Naive thymus-derived CD8-positive, alpha-beta T cell (primary cell): Measurements from ENCODE around the gene NEK9. TPM values are rescaled to one million over a fixed set of nuclear protein-coding genes. Genes with fewer than 3 reads are reported as not detected.
"Not testable (repeated sequence)": the region's sequence is repeated elsewhere in the genome, so short reads cannot be mapped to it uniquely, and the experiment has no call there.

ENCODE experiments used
- ATAC-seq, 2 donors: fragments of 150-1000 bp; cut with Tn5 transposase in 1 of 2; sonication (Bioruptor Pico), chemical (Tn5 transposase) in 1 of 2; 1 replicate in 1 of 2; 2 replicates in 1 of 2; pipeline ENCODE4 v1.10.0; 2021; ENCODE audit warnings: mild to moderate bottlenecking in 2 of 2, moderate library complexity in 2 of 2
- POLR2A ChIA-PET: fragments of 350-600 bp; sonication (Branson Sonifier 250); formaldehyde crosslinking; loops from one replicate; lab custom pipeline; 2021; ENCODE audit warnings: antibody characterized with exemption; lab: Charles Lee
- DNase-seq, 10 donors: peaks; one replicate each; pipeline versions ENCODE4 v3.0.0 to v3.0.0-alpha.2; 2020 to 2022
- H3K27ac Mint-ChIP-seq, 10 donors: one replicate each; pipeline ENCODE4 v1.8.0; 2020 to 2022; ENCODE audit warnings: mild to moderate bottlenecking in 10 of 10, mixed read lengths in 10 of 10, moderate library complexity in 4 of 10, inconsistent platforms in 1 of 10
- H3K27me3 Mint-ChIP-seq, 5 donors: one replicate each; pipeline ENCODE4 v1.8.0; 2021 to 2022; ENCODE audit warnings: mixed read lengths in 5 of 5
- H3K36me3 Mint-ChIP-seq, 3 donors: one replicate each; pipeline ENCODE4 v1.8.0; 2020 to 2022; ENCODE audit warnings: mixed read lengths in 3 of 3, mild to moderate bottlenecking in 2 of 3, inconsistent platforms in 1 of 3
- H3K4me1 Mint-ChIP-seq, 4 donors: one replicate each; pipeline ENCODE4 v1.8.0; 2021 to 2022; ENCODE audit warnings: mixed read lengths in 4 of 4
- H3K4me3 Mint-ChIP-seq, 10 donors: one replicate each; pipeline ENCODE4 v1.8.0; 2020 to 2022; ENCODE audit warnings: mild to moderate bottlenecking in 10 of 10, mixed read lengths in 10 of 10, moderate library complexity in 6 of 10, inconsistent platforms in 1 of 10
- H3K9me3 Mint-ChIP-seq, 9 donors: one replicate each; pipeline ENCODE4 v1.8.0; 2020 to 2022; ENCODE audit warnings: mixed read lengths in 9 of 9, mild to moderate bottlenecking in 3 of 9, inconsistent platforms in 1 of 9, moderate library complexity in 1 of 9
- polyA plus RNA-seq, 3 donors: library from polyadenylated mRNA; unstranded; fragments of 300-500 nt; fragmentation: Illumina TruSeq; gene quantifications; one replicate each; pipeline ENCODE4 v1.2.3, GENCODE V29; 2021
- total RNA-seq, 8 experiments: library from RNA in 2 of 8; stranded (reverse) in 2 of 8; gene quantifications; one replicate each; pipeline ENCODE4 v1.2.3 and lab custom pipeline; 2021 to 2026

NEK9 gene
- total and polyA plus RNA-seq, 5 experiments from 2014 or later, result 18.5 to 137 (median 19.8) TPM

GRCh38 chr14:75142494-75142893 lies 15.6 kb upstream of the NEK9 start:
- DNase-seq (no peak), ATAC-seq (no peak)
- POLR2A ChIA-PET, result no interaction called here
- H3K4me1 Mint-ChIP-seq, result peaks cover 27 to 87% (median 74%) of the 10 kb centered on the region in 4 donors
- no peaks in the 10 kb centered on the region for H3K9me3 Mint-ChIP-seq
- H3K36me3 Mint-ChIP-seq, result peaks cover 0 to 42% (median 4%) of the 10 kb centered on the region in 3 donors
- H3K27ac Mint-ChIP-seq, result peak overlapping the region; percentile 26 to 89 (median 74)
- H3K27me3 Mint-ChIP-seq, result no peaks in the 10 kb centered on the region
- peak overlapping the region in 1 of 10 donors; percentile 5 for H3K4me3 Mint-ChIP-seq

GRCh38 chr14:75141967-75142366 lies 15.1 kb upstream of the NEK9 start:
- H3K9me3 Mint-ChIP-seq, result no peaks in the 10 kb centered on the region
- H3K36me3 Mint-ChIP-seq, result peaks cover 0 to 36% (median 4%) of the 10 kb centered on the region in 3 donors
- H3K27me3 Mint-ChIP-seq, result no peaks in the 10 kb centered on the region
- POLR2A ChIA-PET, result interaction anchor here (0.6 to 1.9 kb wide), 3 partner anchors 16 to 34 kb away, joined by 5 to 9 read pairs (median 5); partner anchors contain the start of gene NEK9
- peak in 6 of 10 donors; percentile 23 to 58 (median 48) for DNase-seq
- H3K4me3 Mint-ChIP-seq, result peak overlapping the region in 4 of 10 donors; percentile 6 to 26 (median 21)
- peak; percentile 61 to 64 for ATAC-seq
- peaks cover 27 to 82% (median 71%) of the 10 kb centered on the region in 4 donors for H3K4me1 Mint-ChIP-seq
- peak overlapping the region; percentile 26 to 89 (median 74) for H3K27ac Mint-ChIP-seq

DNA sequence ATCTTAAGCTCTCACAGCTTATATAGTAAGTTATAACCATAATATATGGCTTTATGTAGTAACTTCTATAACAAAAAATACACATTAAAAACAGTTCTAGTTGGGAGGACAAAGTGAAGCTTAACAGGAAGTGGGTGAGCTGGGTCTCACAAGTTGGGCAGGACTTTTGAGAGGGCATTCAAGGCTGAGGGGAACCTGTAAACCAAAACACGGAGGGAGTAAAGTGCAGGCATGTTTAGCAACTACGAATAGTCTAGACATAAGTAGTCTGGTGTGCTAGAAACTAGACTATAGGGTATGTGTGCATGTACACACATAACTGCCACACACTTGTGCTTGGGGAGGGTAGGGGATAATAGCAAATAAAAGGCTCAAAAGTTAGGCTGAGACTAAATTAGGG lies 14.2 kb upstream of the NEK9 start:
- H3K4me3 Mint-ChIP-seq, result peak overlapping the region in 7 of 10 donors; percentile 2 to 42 (median 11)
- peaks cover 20 to 77% (median 64%) of the 10 kb centered on the region in 4 donors for H3K4me1 Mint-ChIP-seq
- H3K36me3 Mint-ChIP-seq, result peaks cover 0 to 27% (median 1%) of the 10 kb centered on the region in 3 donors
- ATAC-seq (peak; percentile 38 to 61), DNase-seq (peak in 3 of 10 donors; percentile 14 to 24 (median 21))
- peak overlapping the region in 9 of 10 donors; percentile 4 to 89 (median 76) for H3K27ac Mint-ChIP-seq
- POLR2A ChIA-PET, result interaction anchor here (1.2 to 1.9 kb wide), 2 partner anchors 15 to 35 kb away, joined by 5 read pairs; partner anchors contain the start of gene NEK9
- no peaks in the 10 kb centered on the region for H3K9me3 Mint-ChIP-seq
- no peaks in the 10 kb centered on the region for H3K27me3 Mint-ChIP-seq

- POLR2A ChIA-PET, result interaction anchor here (1.9 kb wide), 1 partner anchor 35 kb away, joined by 5 read pairs; no protein-coding TSS in a partner anchor
- Mint-ChIP-seq H3K4me3 (peak overlapping the region in 1 of 10 donors; percentile 3), H3K27ac (peak overlapping the region in 6 of 10 donors; percentile 43 to 89 (median 73)), H3K4me1 (peaks cover 19 to 75% (median 61%) of the 10 kb centered on the region in 4 donors), H3K27me3 (no peaks in the 10 kb centered on the region), H3K36me3 (peaks cover 2 to 30% (median 2%) of the 10 kb centered on the region in 3 donors), H3K9me3 (no peaks in the 10 kb centered on the region)
- DNase-seq (no peak), ATAC-seq (no peak)
Measured at GRCh38 chr14:75140620-75141019, 13.8 kb upstream of the NEK9 start.

GRCh38 chr14:75139185-75139584 lies 12.3 kb upstream of the NEK9 start:
- peaks cover 7 to 31% (median 11%) of the 10 kb centered on the region in 3 donors for H3K36me3 Mint-ChIP-seq
- H3K4me3 Mint-ChIP-seq, result no peak overlapping the region
- POLR2A ChIA-PET, result interaction anchor here (1.2 to 1.5 kb wide), 2 partner anchors 12 to 155 kb away, joined by 3 to 7 read pairs; partner anchors contain the start of gene NEK9
- H3K27me3 Mint-ChIP-seq, result no peaks in the 10 kb centered on the region
- ATAC-seq (no peak), DNase-seq (no peak)
- peak overlapping the region; percentile 2 to 91 (median 69) for H3K27ac Mint-ChIP-seq
- peaks cover 15 to 61% (median 48%) of the 10 kb centered on the region in 4 donors for H3K4me1 Mint-ChIP-seq
- H3K9me3 Mint-ChIP-seq, result no peaks in the 10 kb centered on the region

GRCh38 chr14:75138492-75138891 lies 11.6 kb upstream of the NEK9 start:
- POLR2A ChIA-PET, result interaction anchor here (0.5 to 1.5 kb wide), 3 partner anchors 12 to 156 kb away, joined by 3 to 7 read pairs (median 3); partner anchors contain the start of gene NEK9
- H3K4me1 Mint-ChIP-seq, result peaks cover 15 to 56% (median 45%) of the 10 kb centered on the region in 4 donors

DNA sequence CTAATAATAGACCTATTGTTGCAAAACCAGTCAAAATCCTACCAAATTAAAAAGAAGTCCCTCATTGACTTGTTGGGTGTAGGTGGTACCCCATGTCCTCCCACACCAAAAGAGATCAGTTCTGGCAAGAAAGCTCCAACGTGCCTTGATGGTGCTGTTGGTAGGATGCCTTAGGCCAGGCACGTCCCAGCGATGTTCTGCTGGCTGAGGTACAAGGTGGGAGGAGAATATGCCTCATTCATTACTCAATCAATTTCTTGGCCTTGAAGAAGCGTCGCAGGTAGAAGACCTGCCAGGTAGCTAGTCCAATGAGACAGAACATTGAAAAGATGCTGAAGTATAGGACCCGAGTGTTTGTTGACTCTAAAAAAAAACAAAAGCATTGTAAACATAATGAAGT lies 7.8 kb upstream of the NEK9 start:
- H3K9me3 Mint-ChIP-seq, result no peaks in the 10 kb centered on the region
- H3K36me3 Mint-ChIP-seq, result peaks cover 18 to 48% (median 24%) of the 10 kb centered on the region in 3 donors
- H3K27me3 Mint-ChIP-seq, result no peaks in the 10 kb centered on the region
- ATAC-seq (no peak), DNase-seq (no peak)
- POLR2A ChIA-PET, result no interaction called here
- peak overlapping the region in 5 of 10 donors; percentile 33 to 65 (median 40) for H3K27ac Mint-ChIP-seq
- H3K4me3 Mint-ChIP-seq, result no peak overlapping the region
- H3K4me1 Mint-ChIP-seq, result peaks cover 11 to 30% (median 23%) of the 10 kb centered on the region in 4 donors

More at GRCh38 chr14:75138492-75138891, 11.6 kb upstream of the NEK9 start:
- H3K36me3 Mint-ChIP-seq, result peaks cover 14 to 31% (median 18%) of the 10 kb centered on the region in 3 donors
- H3K27me3 Mint-ChIP-seq, result no peaks in the 10 kb centered on the region
- peak overlapping the region in 5 of 10 donors; percentile 4 to 57 (median 33) for H3K4me3 Mint-ChIP-seq
- ATAC-seq, result peak in 1 of 2 donors; percentile 32
- no peaks in the 10 kb centered on the region for H3K9me3 Mint-ChIP-seq
- no peak for DNase-seq
- peak overlapping the region in 8 of 10 donors; percentile 40 to 85 (median 62) for H3K27ac Mint-ChIP-seq

DNA sequence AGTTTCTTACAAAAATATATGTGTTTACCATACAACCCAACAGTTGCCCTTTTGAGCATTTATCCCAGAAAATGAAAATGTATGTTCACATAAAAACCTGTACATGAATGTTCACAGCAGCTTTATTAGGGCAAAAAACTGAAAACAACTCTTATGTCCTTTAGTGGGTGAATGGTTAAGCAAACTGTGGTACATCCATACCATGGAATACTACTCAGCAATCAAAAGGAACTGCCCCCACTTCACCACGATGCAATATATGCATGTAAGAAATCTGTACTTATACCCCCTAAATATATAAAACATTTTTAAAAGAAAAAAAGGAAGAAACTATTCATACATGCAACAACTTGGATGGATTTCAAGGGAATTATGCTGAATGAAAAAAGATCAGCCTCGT lies 6.7 kb upstream of the NEK9 start:
- DNase-seq (no peak), ATAC-seq (no peak)
- POLR2A ChIA-PET, result no interaction called here
- Mint-ChIP-seq H3K27me3 (no peaks in the 10 kb centered on the region), H3K27ac (peak overlapping the region in 4 of 10 donors; percentile 25 to 73 (median 46)), H3K9me3 (no peaks in the 10 kb centered on the region), H3K36me3 (peaks cover 18 to 46% (median 24%) of the 10 kb centered on the region in 3 donors), H3K4me3 (no peak overlapping the region), H3K4me1 (peaks cover 8 to 21% (median 16%) of the 10 kb centered on the region in 4 donors)

DNA sequence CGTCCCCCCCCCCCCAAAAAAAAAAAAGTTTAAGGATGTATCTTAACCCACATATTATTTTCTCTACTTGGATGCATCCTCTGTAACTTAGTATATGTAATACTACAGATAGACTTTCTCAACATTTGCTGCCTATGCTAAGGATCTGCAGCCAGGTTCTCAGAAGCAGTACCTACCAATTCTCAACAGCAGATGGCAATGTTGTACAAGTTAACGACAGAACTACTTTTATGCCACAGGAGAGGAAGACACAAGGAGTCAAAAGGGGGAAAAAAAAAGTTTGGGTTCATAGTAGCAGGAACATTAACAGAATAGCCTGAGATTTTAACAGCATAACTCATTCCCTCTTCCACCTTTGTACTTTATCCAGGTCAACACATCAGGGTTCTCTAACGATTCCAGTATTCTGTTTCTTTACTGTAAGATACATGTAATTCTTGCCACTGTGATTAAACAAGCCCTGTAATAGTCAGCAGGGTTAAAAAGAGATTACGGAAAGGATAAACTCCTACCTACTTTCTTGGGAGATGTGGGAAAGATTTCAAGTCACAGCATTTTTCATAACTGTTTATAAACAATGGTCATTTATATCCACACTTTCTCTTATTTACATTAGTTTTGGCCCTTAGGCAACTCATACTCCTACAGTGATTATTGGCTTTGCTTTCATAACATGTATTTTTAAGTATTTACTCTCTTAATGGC lies 5.7 kb upstream of the NEK9 start:
- peaks cover 18 to 44% (median 24%) of the 10 kb centered on the region in 3 donors for H3K36me3 Mint-ChIP-seq
- POLR2A ChIA-PET, result interaction anchor here (1.7 kb wide), 1 partner anchor 169 kb away, joined by 4 read pairs; no protein-coding TSS in a partner anchor
- H3K4me1 Mint-ChIP-seq, result peaks cover 8 to 20% (median 16%) of the 10 kb centered on the region in 4 donors
- peak in 9 of 10 donors; percentile 30 to 79 (median 67) for DNase-seq
- peak; percentile 87 for ATAC-seq
- no peaks in the 10 kb centered on the region for H3K9me3 Mint-ChIP-seq
- H3K4me3 Mint-ChIP-seq, result no peak overlapping the region
- H3K27me3 Mint-ChIP-seq, result no peaks in the 10 kb centered on the region
- peak overlapping the region in 6 of 10 donors; percentile 8 to 43 (median 24) for H3K27ac Mint-ChIP-seq

- H3K4me1 Mint-ChIP-seq, result peaks cover 30 to 51% (median 47%) of the 10 kb centered on the region in 4 donors
- POLR2A ChIA-PET, result interaction anchor here (0.6 to 3.0 kb wide), 4 partner anchors 113 to 174 kb away, joined by 3 to 15 read pairs (median 4); no protein-coding TSS in a partner anchor
- H3K4me3 Mint-ChIP-seq, result peak overlapping the region in 7 of 10 donors; percentile 10 to 62 (median 32)
- H3K9me3 Mint-ChIP-seq, result no peaks in the 10 kb centered on the region
- H3K27me3 Mint-ChIP-seq, result no peaks in the 10 kb centered on the region
- DNase-seq, result no peak
- peak overlapping the region in 7 of 10 donors; percentile 2 to 95 (median 46) for H3K27ac Mint-ChIP-seq
- no peak for ATAC-seq
- H3K36me3 Mint-ChIP-seq, result peaks cover 6 to 26% (median 9%) of the 10 kb centered on the region in 3 donors
Measured at GRCh38 chr14:75128596-75128990, 1.7 kb upstream of the NEK9 start.

DNA sequence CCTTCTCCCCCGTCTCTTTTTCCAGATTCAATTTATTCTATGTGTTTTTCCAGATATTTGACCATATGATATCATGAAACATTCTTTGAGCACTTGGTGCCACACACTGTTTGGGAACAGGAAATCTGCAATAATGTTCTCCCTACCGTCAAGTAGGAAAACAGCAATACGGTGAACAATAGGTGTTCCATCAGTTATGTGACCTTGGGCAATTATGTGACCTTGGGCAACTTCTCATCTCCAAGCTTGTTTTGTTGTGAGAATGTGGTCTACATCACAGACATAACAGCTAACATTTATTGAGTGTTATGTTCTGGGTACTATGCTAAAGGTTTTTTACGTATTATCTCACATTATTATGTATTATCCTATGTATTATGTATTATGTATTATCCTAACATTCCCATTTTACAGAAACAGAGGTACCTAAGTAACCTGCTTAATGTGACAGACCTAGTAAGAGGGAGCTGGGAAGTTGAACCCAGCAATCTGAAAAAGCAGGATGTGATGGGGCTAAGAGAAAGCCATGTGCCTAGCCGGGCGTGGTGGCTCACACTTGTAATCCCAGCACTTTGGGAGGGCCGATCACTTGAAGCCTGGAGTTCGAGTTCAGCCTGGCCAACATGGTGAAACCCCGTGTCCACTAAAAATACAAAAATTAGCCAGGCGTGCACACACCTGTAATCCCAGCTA lies 1.2 kb upstream of the NEK9 start:
- ATAC-seq (no peak), DNase-seq (no peak)
- Mint-ChIP-seq H3K9me3 (no peaks in the 10 kb centered on the region), H3K27me3 (no peaks in the 10 kb centered on the region), H3K4me1 (peaks cover 30 to 51% (median 48%) of the 10 kb centered on the region in 4 donors), H3K27ac (peak overlapping the region; percentile 93 to 99 (median 98)), H3K36me3 (peaks cover under 1 to 20% (median 3%) of the 10 kb centered on the region in 3 donors), H3K4me3 (peak overlapping the region; percentile 80 to 98 (median 96))
- POLR2A ChIA-PET, result interaction anchor here (0.6 to 3.0 kb wide), 5 partner anchors 114 to 174 kb away, joined by 3 to 15 read pairs (median 4); no protein-coding TSS in a partner anchor

- DNase-seq, H3K27me3 Mint-ChIP-seq, ATAC-seq, H3K9me3 Mint-ChIP-seq: not testable (repeated sequence)
- Mint-ChIP-seq H3K4me1 (peaks cover 27 to 49% (median 44%) of the 10 kb centered on the region in 4 donors), H3K27ac (peak overlapping the region; percentile 95 to 99 (median 98)), H3K4me3 (peak overlapping the region; percentile 80 to 98 (median 96)), H3K36me3 (peaks cover 0 to 16% (median 2%) of the 10 kb centered on the region in 3 donors)
- POLR2A ChIA-PET, result interaction anchor here (0.8 to 3.0 kb wide), 12 partner anchors 10 to 387 kb away, joined by 3 to 16 read pairs (median 5); partner anchors contain the start of genes EIF2B2 and TMED10
Measured at GRCh38 chr14:75127474-75127820, 599 bp upstream of the NEK9 start.
